ENCODE data around the gene ARHGEF28. TPM values are rescaled to one million over a fixed set of nuclear protein-coding genes. Genes with fewer than 3 reads are reported as not detected.

Gene ARHGEF28
- total RNA-seq, 1 donor from 2014 or later: 9.3 TPM

- peaks cover 26% of the 10 kb centered on the region for H3K4me1 Mint-ChIP-seq (ENCODE audit: low read depth)
- no peak for DNase-seq (ENCODE audit: low spot score)
- H3K36me3 Mint-ChIP-seq (ENCODE audit: low read depth): no peaks in the 10 kb centered on the region
- H3K27me3 Mint-ChIP-seq (ENCODE audit: low read depth): no peaks in the 10 kb centered on the region
- no peak overlapping the region for H3K27ac Mint-ChIP-seq (ENCODE audit: unreplicated experiment)
- no peak for TF ChIP-seq CTCF (IDR thresholded peaks at IDR 0.05)
- H3K4me3 Mint-ChIP-seq (ENCODE audit: unreplicated experiment): no peak overlapping the region
- no peaks in the 10 kb centered on the region for H3K9me3 Mint-ChIP-seq (ENCODE audit: low read depth)
These were observed 52.8 kb downstream of the ARHGEF28 start for GRCh38 chr5:73678807-73679206.

DNA sequence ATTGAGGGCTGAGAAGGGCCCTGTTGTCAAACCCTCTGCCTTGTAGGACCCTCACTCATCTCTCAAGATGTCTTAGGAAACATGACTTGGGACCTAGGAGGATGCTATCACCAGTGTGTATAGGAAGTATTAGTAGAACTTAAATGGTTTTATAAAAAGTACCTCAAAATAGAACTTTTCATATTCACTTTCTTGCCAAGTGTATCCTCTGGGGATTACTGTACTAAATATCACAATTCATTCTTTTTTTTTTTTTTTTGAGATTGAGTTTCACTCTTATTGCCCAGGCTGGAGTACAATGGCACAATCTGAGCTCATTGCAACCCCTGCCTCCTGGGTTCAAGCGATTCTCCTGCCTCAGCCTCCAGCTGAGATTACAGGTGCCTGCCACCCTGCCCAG, 56.2 kb downstream of the ARHGEF28 start:
- no peak for DNase-seq (ENCODE audit: low spot score)
- H3K9me3 Mint-ChIP-seq (ENCODE audit: low read depth): no peaks in the 10 kb centered on the region
- no peak overlapping the region for H3K27ac Mint-ChIP-seq (ENCODE audit: unreplicated experiment)
- no peaks in the 10 kb centered on the region for H3K27me3 Mint-ChIP-seq (ENCODE audit: low read depth)
- H3K4me3 Mint-ChIP-seq (ENCODE audit: unreplicated experiment): no peak overlapping the region
- H3K36me3 Mint-ChIP-seq (ENCODE audit: low read depth): peaks cover 4% of the 10 kb centered on the region
- TF ChIP-seq CTCF (IDR thresholded peaks at IDR 0.05): no peak
- H3K4me1 Mint-ChIP-seq (ENCODE audit: low read depth): peaks cover 18% of the 10 kb centered on the region

- no peak overlapping the region for H3K4me3 Mint-ChIP-seq (ENCODE audit: unreplicated experiment)
- no peaks in the 10 kb centered on the region for H3K27me3 Mint-ChIP-seq (ENCODE audit: low read depth)
- H3K9me3 Mint-ChIP-seq (ENCODE audit: low read depth): no peaks in the 10 kb centered on the region
These were observed 58.7 kb downstream of the ARHGEF28 start for GRCh38 chr5:73684691-73685090.

GRCh38 chr5:73686912-73687311, 60.9 kb downstream of the ARHGEF28 start:
- Mint-ChIP-seq H3K4me3 (ENCODE audit: unreplicated experiment) (no peak overlapping the region), H3K27ac (ENCODE audit: unreplicated experiment) (no peak overlapping the region)

More at GRCh38 chr5:73684691-73685090, 58.7 kb downstream of the ARHGEF28 start:
- Mint-ChIP-seq H3K27ac (ENCODE audit: unreplicated experiment) (no peak overlapping the region), H3K36me3 (ENCODE audit: low read depth) (peaks cover 4% of the 10 kb centered on the region), H3K4me1 (ENCODE audit: low read depth) (peaks cover 18% of the 10 kb centered on the region)
- no peak for TF ChIP-seq CTCF (IDR thresholded peaks at IDR 0.05)
- DNase-seq (ENCODE audit: low spot score): no peak

DNA sequence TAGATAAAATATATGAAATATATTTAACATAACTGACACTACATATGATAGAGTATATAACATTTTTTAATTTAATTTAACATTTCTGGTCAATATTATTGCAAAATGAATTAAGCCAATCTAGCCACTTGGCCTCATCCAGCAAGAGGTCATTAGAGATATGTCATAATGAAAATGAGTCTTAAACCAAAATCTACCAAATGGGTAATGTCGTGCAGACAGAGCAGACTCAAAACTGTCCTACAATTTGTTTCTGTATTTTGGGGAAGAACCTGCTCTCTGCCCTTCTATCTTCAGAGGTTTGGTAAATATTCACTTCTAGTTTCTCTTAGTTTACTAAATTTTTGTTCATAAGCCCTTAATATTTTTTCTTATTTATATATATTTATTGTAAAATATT, 61.4 kb downstream of the ARHGEF28 start:
- Mint-ChIP-seq H3K4me1 (ENCODE audit: low read depth) (peaks cover 26% of the 10 kb centered on the region), H3K27ac (ENCODE audit: unreplicated experiment) (no peak overlapping the region), H3K4me3 (ENCODE audit: unreplicated experiment) (no peak overlapping the region), H3K36me3 (ENCODE audit: low read depth) (peaks cover 4% of the 10 kb centered on the region), H3K9me3 (ENCODE audit: low read depth) (no peaks in the 10 kb centered on the region), H3K27me3 (ENCODE audit: low read depth) (no peaks in the 10 kb centered on the region)
- DNase-seq (ENCODE audit: low spot score): no peak
- no peak for TF ChIP-seq CTCF (IDR thresholded peaks at IDR 0.05)

More at GRCh38 chr5:73686912-73687311, 60.9 kb downstream of the ARHGEF28 start:
- Mint-ChIP-seq H3K36me3 (ENCODE audit: low read depth) (peaks cover 4% of the 10 kb centered on the region), H3K9me3 (ENCODE audit: low read depth) (no peaks in the 10 kb centered on the region), H3K4me1 (ENCODE audit: low read depth) (peaks cover 26% of the 10 kb centered on the region), H3K27me3 (ENCODE audit: low read depth) (no peaks in the 10 kb centered on the region)
- no peak for TF ChIP-seq CTCF (IDR thresholded peaks at IDR 0.05)
- DNase-seq (ENCODE audit: low spot score): no peak

Measured in chondrocyte (in vitro differentiated cells).